GM13977 (cell line): ENCODE data around the gene DNAH6.

Source experiments
- DNase-seq: peaks from one replicate; pipeline ENCODE4 v3.0.0; 2012; ENCODE audit warnings: low spot score
- CTCF ChIP-seq: IDR thresholded peaks from 2 replicates; pipeline ENCODE4 v1.5.1; 2012; ENCODE audit warnings: mild to moderate bottlenecking, control low read depth; ENCODE audit not compliant: insufficient read depth; ENCODE audit errors: extremely low read depth, missing control alignments
- in situ Hi-C: fragments of 300-500 bp; cut with MboI; formaldehyde crosslinking; loops from one replicate; pipeline ENCODE4 v1.12.0; 2022; ENCODE audit warnings: low sequenced_read_pairs, low pct_unique_long_range_greater_than_20kb, mixed read lengths, inconsistent platforms; ENCODE audit not compliant: unreplicated experiment

Gene DNAH6

GRCh38 chr2:84788498-84788897, 272.2 kb downstream of the DNAH6 start:
- no peak for DNase-seq
- in situ Hi-C loops = no loop called here

GRCh38 chr2:84792856-84793522, 276.7 kb downstream of the DNAH6 start:
- DNase-seq = no peak
- in situ Hi-C loops = no loop called here

More at GRCh38 chr2:84788498-84788897, 272.2 kb downstream of the DNAH6 start:
- no peak for TF ChIP-seq CTCF

GRCh38 chr2:84793641-84794040, 277.3 kb downstream of the DNAH6 start:
- in situ Hi-C loops = no loop called here
- no peak for DNase-seq
- TF ChIP-seq CTCF = no peak

More at GRCh38 chr2:84792856-84793522, 276.7 kb downstream of the DNAH6 start:
- no peak for TF ChIP-seq CTCF

GRCh38 chr2:84796798-84797197, 280.5 kb downstream of the DNAH6 start:
- no peak for TF ChIP-seq CTCF
- no peak for DNase-seq
- in situ Hi-C loops = no loop called here

GRCh38 chr2:84797271-84797670, 281.0 kb downstream of the DNAH6 start:
- DNase-seq = no peak
- no peak for TF ChIP-seq CTCF
- in situ Hi-C loops = no loop called here

GRCh38 chr2:84799772-84800171, 283.5 kb downstream of the DNAH6 start:
- no peak for DNase-seq
- in situ Hi-C loops = no loop called here
- TF ChIP-seq CTCF = no peak
